A673 (cell line): ENCODE measurements around the gene CCDC148. TPM values are rescaled to one million over a fixed set of nuclear protein-coding genes. Genes with fewer than 3 reads are reported as not detected.

Experiments
- BruUV-seq: library from RNA; stranded (reverse); fragments of 400-500 nt; replicated peaks from 2 replicates; lab custom pipeline; 2021; lab: Mats Ljungman, UMichigan
- CTCF ChIA-PET: fragments of 300-600 bp; sonication (Branson Sonifier 250); formaldehyde crosslinking; loops from one replicate; lab custom pipeline; 2022; ENCODE audit warnings: antibody characterized with exemption; lab: Charles Lee
- POLR2A ChIA-PET: fragments of 300-600 bp; sonication (Branson Sonifier 250); formaldehyde crosslinking; loops from one replicate; lab custom pipeline; 2022; ENCODE audit warnings: antibody characterized with exemption; ENCODE audit not compliant: low non-redundant PET; lab: Charles Lee
- DNase-seq: peaks from one replicate; pipeline ENCODE4 v3.0.0-alpha.2; 2015; ENCODE audit warnings: low spot score
- H3K27ac ChIP-seq: fragments of 200-600 bp; sonication (generic); 2 replicates; pipeline ENCODE4 v1.5.1; 2016; ENCODE audit warnings: mixed run types, low read depth, mild to moderate bottlenecking, mixed read lengths, antibody characterized with exemption, low read length; ENCODE audit not compliant: poor library complexity, severe bottlenecking
- H3K27me3 ChIP-seq: fragments of 200-600 bp; sonication (generic); replicated peaks from 2 replicates; pipeline ENCODE4 v1.6.1; 2017; ENCODE audit warnings: mixed run types, low read depth, mild to moderate bottlenecking, mixed read lengths, antibody characterized with exemption, low read length; ENCODE audit not compliant: insufficient read depth, poor library complexity
- H3K36me3 ChIP-seq: fragments of 200-600 bp; sonication (generic); 2 replicates; pipeline ENCODE4 v1.6.1; 2016; ENCODE audit warnings: mixed run types, mild to moderate bottlenecking, mixed read lengths, antibody characterized with exemption, low read length; ENCODE audit not compliant: insufficient read depth, poor library complexity, severe bottlenecking
- H3K4me1 ChIP-seq: fragments of 200-600 bp; sonication (generic); 2 replicates; pipeline ENCODE4 v1.6.1; 2017; ENCODE audit warnings: mixed run types, mild to moderate bottlenecking, mixed read lengths, antibody characterized with exemption, low read length; ENCODE audit not compliant: insufficient read depth, poor library complexity, severe bottlenecking
- H3K4me3 ChIP-seq: fragments of 200-600 bp; sonication (generic); 2 replicates; pipeline ENCODE4 v1.5.1; 2016; ENCODE audit warnings: low read depth, mixed run types, mild to moderate bottlenecking, mixed read lengths, low read length; ENCODE audit not compliant: poor library complexity, severe bottlenecking
- H3K9me3 ChIP-seq: fragments of 200-600 bp; sonication (generic); 2 replicates; pipeline ENCODE4 v1.6.1; 2016; ENCODE audit warnings: mixed run types, low read depth, mild to moderate bottlenecking, mixed read lengths, antibody characterized with exemption, low read length; ENCODE audit not compliant: poor library complexity, severe bottlenecking
- CTCF ChIP-seq: fragments of 300-800, 200-600 bp; sonication (generic); conservative IDR thresholded peaks from 2 replicates; pipeline ENCODE4 v1.5.1; 2017; ENCODE audit warnings: low read depth, mild to moderate bottlenecking, antibody characterized with exemption, low read length, moderate library complexity, mixed read lengths
- EZH2 ChIP-seq: fragments of 200-600 bp; sonication (generic); IDR thresholded peaks from 2 replicates; pipeline ENCODE4 v1.6.1; 2017; ENCODE audit warnings: borderline replicate concordance, low read depth, mild to moderate bottlenecking, mixed read lengths, antibody characterized with exemption, low read length; ENCODE audit not compliant: poor library complexity, severe bottlenecking
- intact Hi-C: fragments of 100-400 bp; cut with micrococcal nuclease; formaldehyde crosslinking; loops from one replicate; pipeline ENCODE4 v1.10.0; 2022; ENCODE audit not compliant: unreplicated experiment
- total RNA-seq: library from RNA; stranded (reverse); gene quantifications from 2 replicates; pipeline ENCODE4 v1.2.3, GENCODE V29; 2021

Gene CCDC148
- total RNA-seq, 1 experiment from 2014 or later, result 0.90 TPM

- CTCF ChIA-PET, result no interaction called here
- H3K4me1 ChIP-seq, result no peaks in the 10 kb centered on the region
- TF ChIP-seq CTCF (no peak), EZH2 (no peak)
- peaks cover 12% of the 10 kb centered on the region for H3K9me3 ChIP-seq
- no TSS peak for BruUV-seq
- intact Hi-C loops, result no loop called here
- no peak overlapping the region for H3K27ac ChIP-seq
- no peak overlapping the region for H3K4me3 ChIP-seq
- H3K36me3 ChIP-seq, result no peaks in the 10 kb centered on the region
- no peak for DNase-seq
- POLR2A ChIA-PET, result no interaction called here
- H3K27me3 ChIP-seq, result no peaks in the 10 kb centered on the region
These were observed 49.5 kb downstream of the CCDC148 start for GRCh38 chr2:158407031-158407430.

- Histone ChIP-seq H3K4me1 (no peaks in the 10 kb centered on the region), H3K9me3 (peaks cover 4% of the 10 kb centered on the region), H3K4me3 (no peak overlapping the region), H3K27ac (no peak overlapping the region), H3K36me3 (no peaks in the 10 kb centered on the region), H3K27me3 (no peaks in the 10 kb centered on the region)
- intact Hi-C loops, result no loop called here
- POLR2A ChIA-PET, result no interaction called here
- TF ChIP-seq EZH2 (no peak), CTCF (no peak)
- BruUV-seq, result no TSS peak
- no peak for DNase-seq
- CTCF ChIA-PET, result no interaction called here
These were observed 51.2 kb downstream of the CCDC148 start for GRCh38 chr2:158405341-158405740.

- CTCF ChIA-PET, result no interaction called here
- POLR2A ChIA-PET, result no interaction called here
These were observed 53.3 kb downstream of the CCDC148 start for GRCh38 chr2:158403237-158403636.

More at GRCh38 chr2:158403237-158403636, 53.3 kb downstream of the CCDC148 start:
- no peaks in the 10 kb centered on the region for H3K36me3 ChIP-seq
- H3K4me1 ChIP-seq, result no peaks in the 10 kb centered on the region
- no peaks in the 10 kb centered on the region for H3K27me3 ChIP-seq
- DNase-seq, result no peak
- intact Hi-C loops, result no loop called here
- H3K27ac ChIP-seq, result no peak overlapping the region
- H3K4me3 ChIP-seq, result no peak overlapping the region
- BruUV-seq, result no TSS peak
- H3K9me3 ChIP-seq, result no peaks in the 10 kb centered on the region
- TF ChIP-seq CTCF (no peak), EZH2 (no peak)
